H1 (cell line): ENCODE results near the gene PSMC4.

Experiments used
- CEBPB ChIP-seq: IDR thresholded peaks from 2 replicates; pipeline ENCODE4 v1.6.1; 2012; ENCODE audit warnings: low read depth, low read length
- EGR1 ChIP-seq: IDR thresholded peaks from 2 replicates; pipeline ENCODE4 v1.6.1; 2011; ENCODE audit warnings: low read depth, low read length, borderline replicate concordance
- EZH2 ChIP-seq: fragments of 200-600 bp; sonication (generic); IDR thresholded peaks from 2 replicates; pipeline ENCODE4 v1.7.1; 2012; ENCODE audit warnings: low read depth, mild to moderate bottlenecking, moderate library complexity, low read length, inconsistent platforms; ENCODE audit not compliant: severe bottlenecking
- HDAC2 ChIP-seq, 2 experiments: fragments of 300-600 bp in 1 of 2; sonication (generic) in 1 of 2; IDR thresholded peaks; 2 replicates each; pipeline ENCODE4 v1.6.1; 2011 to 2012; ENCODE audit warnings: low read depth in 2 of 2, low read length in 2 of 2, mild to moderate bottlenecking in 2 of 2, moderate library complexity in 2 of 2, borderline replicate concordance in 1 of 2, inconsistent platforms in 1 of 2
- HDAC6 ChIP-seq: IDR thresholded peaks from one replicate; pipeline ENCODE4 v1.7.1; 2012; ENCODE audit warnings: low read depth, mild to moderate bottlenecking, inconsistent platforms, low read length, moderate library complexity
- JUN ChIP-seq: IDR thresholded peaks from 2 replicates; pipeline ENCODE4 v1.6.1; 2011; ENCODE audit warnings: low read depth, mild to moderate bottlenecking, improper control_type of control experiment, low read length
- POLR2A ChIP-seq, 2 experiments: IDR thresholded peaks; 1 replicate in 1 of 2; 2 replicates in 1 of 2; pipeline ENCODE4 v1.6.1; 2011; ENCODE audit warnings: low read depth in 2 of 2, low read length in 2 of 2, mild to moderate bottlenecking in 2 of 2; ENCODE audit errors: control extremely low read depth in 1 of 2
- RAD21 ChIP-seq, 2 experiments: IDR thresholded peaks in 1 of 2; conservative IDR thresholded peaks in 1 of 2; 2 replicates each; pipeline ENCODE4 v1.6.1; 2011; ENCODE audit warnings: low read depth in 2 of 2, low read length in 2 of 2, improper control_type of control experiment in 1 of 2, inconsistent platforms in 1 of 2, mild to moderate bottlenecking in 1 of 2, moderate library complexity in 1 of 2
- SIN3A ChIP-seq, 2 experiments: IDR thresholded peaks in 1 of 2; conservative IDR thresholded peaks in 1 of 2; 2 replicates each; pipeline ENCODE4 v1.6.1; 2011 to 2012; ENCODE audit warnings: low read length in 2 of 2, improper control_type of control experiment in 1 of 2, low read depth in 1 of 2, mild to moderate bottlenecking in 1 of 2
- TF ChIP-seq, protein P1 (sequence below), 3 experiments: IDR thresholded peaks; 1 replicate in 2 of 3; 2 replicates in 1 of 3; pipeline versions ENCODE4 v1.5.1 to v1.6.1; 2011; ENCODE audit warnings: low read length in 3 of 3, mild to moderate bottlenecking in 3 of 3, inconsistent platforms in 2 of 3, low read depth in 1 of 3, moderate library complexity in 1 of 3; ENCODE audit not compliant: insufficient read depth in 1 of 3; ENCODE audit errors: control extremely low read depth in 1 of 3
- TF ChIP-seq, protein P2 (sequence below): IDR thresholded peaks from 2 replicates; pipeline ENCODE4 v1.6.1; 2011; ENCODE audit warnings: low read depth, mild to moderate bottlenecking, low read length; ENCODE audit not compliant: insufficient read depth
- TF ChIP-seq, protein P3 (sequence below): IDR thresholded peaks from 2 replicates; pipeline ENCODE4 v1.6.1; 2012; ENCODE audit warnings: inconsistent platforms

DNA sequence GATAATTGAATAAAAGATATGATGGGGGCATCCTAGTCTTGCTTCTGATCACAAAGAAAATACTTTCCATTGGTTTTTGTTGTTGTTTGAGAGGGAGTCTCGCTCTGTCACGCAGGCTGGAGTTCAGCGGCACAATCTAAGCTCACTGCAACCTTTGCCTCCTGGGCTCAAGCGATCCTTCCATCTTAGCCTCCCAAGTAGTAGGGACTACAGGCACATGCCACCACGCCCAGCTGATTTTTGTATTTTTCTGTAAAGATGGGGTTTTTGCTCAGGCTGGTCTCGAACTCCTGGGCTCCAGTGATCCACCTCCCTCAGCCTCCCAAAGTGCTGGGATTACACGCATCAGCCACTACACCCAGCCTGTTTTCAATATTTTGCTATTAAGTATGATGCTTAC is 17.1 kb upstream of the PSMC4 start:
- TF ChIP-seq, protein P1, sequence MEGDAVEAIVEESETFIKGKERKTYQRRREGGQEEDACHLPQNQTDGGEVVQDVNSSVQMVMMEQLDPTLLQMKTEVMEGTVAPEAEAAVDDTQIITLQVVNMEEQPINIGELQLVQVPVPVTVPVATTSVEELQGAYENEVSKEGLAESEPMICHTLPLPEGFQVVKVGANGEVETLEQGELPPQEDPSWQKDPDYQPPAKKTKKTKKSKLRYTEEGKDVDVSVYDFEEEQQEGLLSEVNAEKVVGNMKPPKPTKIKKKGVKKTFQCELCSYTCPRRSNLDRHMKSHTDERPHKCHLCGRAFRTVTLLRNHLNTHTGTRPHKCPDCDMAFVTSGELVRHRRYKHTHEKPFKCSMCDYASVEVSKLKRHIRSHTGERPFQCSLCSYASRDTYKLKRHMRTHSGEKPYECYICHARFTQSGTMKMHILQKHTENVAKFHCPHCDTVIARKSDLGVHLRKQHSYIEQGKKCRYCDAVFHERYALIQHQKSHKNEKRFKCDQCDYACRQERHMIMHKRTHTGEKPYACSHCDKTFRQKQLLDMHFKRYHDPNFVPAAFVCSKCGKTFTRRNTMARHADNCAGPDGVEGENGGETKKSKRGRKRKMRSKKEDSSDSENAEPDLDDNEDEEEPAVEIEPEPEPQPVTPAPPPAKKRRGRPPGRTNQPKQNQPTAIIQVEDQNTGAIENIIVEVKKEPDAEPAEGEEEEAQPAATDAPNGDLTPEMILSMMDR (IDR thresholded peaks at IDR 0.05; ENCODE audit: control extremely low read depth in 1 of 3, insufficient read depth in 1 of 3, low read depth in 1 of 3, low read length in 3 of 3): no peak
- no peak for TF ChIP-seq EZH2
- no peak for TF ChIP-seq HDAC6
- TF ChIP-seq SIN3A (conservative IDR thresholded peaks at IDR 0.05 in 1 of 2, IDR thresholded peaks at IDR 0.05 in 1 of 2; ENCODE audit: low read depth in 1 of 2, low read length in 2 of 2): no peak
- no peak for TF ChIP-seq POLR2A (IDR thresholded peaks at IDR 0.05; ENCODE audit: control extremely low read depth in 1 of 2, low read depth in 2 of 2, low read length in 2 of 2)
- TF ChIP-seq EGR1: no peak
- TF ChIP-seq JUN: no peak
- TF ChIP-seq, protein P2, sequence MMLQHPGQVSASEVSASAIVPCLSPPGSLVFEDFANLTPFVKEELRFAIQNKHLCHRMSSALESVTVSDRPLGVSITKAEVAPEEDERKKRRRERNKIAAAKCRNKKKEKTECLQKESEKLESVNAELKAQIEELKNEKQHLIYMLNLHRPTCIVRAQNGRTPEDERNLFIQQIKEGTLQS: no peak
- TF ChIP-seq RAD21 (IDR thresholded peaks at IDR 0.05 in 1 of 2, conservative IDR thresholded peaks at IDR 0.05 in 1 of 2; ENCODE audit: low read depth in 2 of 2, low read length in 2 of 2): no peak
- TF ChIP-seq, protein P3, sequence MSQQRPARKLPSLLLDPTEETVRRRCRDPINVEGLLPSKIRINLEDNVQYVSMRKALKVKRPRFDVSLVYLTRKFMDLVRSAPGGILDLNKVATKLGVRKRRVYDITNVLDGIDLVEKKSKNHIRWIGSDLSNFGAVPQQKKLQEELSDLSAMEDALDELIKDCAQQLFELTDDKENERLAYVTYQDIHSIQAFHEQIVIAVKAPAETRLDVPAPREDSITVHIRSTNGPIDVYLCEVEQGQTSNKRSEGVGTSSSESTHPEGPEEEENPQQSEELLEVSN: no peak
- no peak for TF ChIP-seq CEBPB
- no peak for TF ChIP-seq HDAC2 (IDR thresholded peaks at IDR 0.05; ENCODE audit: borderline replicate concordance in 1 of 2, low read depth in 2 of 2, low read length in 2 of 2)
